ENCODE results near the gene SYT11.

- no peak for TF ChIP-seq EGR1 (IDR thresholded peaks at IDR 0.05)
- TF ChIP-seq EP300 (IDR thresholded peaks at IDR 0.05; ENCODE audit: borderline replicate concordance): no peak
- no peak for TF ChIP-seq YY1 (IDR thresholded peaks at IDR 0.05; ENCODE audit: low read depth)
- no peak for TF ChIP-seq ZBTB7A (IDR thresholded peaks at IDR 0.05; ENCODE audit: low read depth)
- no peak for TF ChIP-seq REST (IDR thresholded peaks at IDR 0.05; ENCODE audit: low read depth)
- no peak for TF ChIP-seq FOXM1 (IDR thresholded peaks at IDR 0.05; ENCODE audit: borderline replicate concordance, low read depth)
- TF ChIP-seq RAD21 (IDR thresholded peaks at IDR 0.05; ENCODE audit: low read depth): no peak
- no peak for TF ChIP-seq MAX (IDR thresholded peaks at IDR 0.05)
- no peak for TF ChIP-seq TAF1 (IDR thresholded peaks at IDR 0.05; ENCODE audit: low read depth)
- TF ChIP-seq TCF12 (IDR thresholded peaks at IDR 0.05; ENCODE audit: low read depth): no peak
- TF ChIP-seq CREB1 (IDR thresholded peaks at IDR 0.05; ENCODE audit: low read depth): no peak
- no peak for TF ChIP-seq CEBPB (IDR thresholded peaks at IDR 0.05)
- TF ChIP-seq TEAD4 (IDR thresholded peaks at IDR 0.05): no peak
- TF ChIP-seq USF1 (IDR thresholded peaks at IDR 0.05): no peak
Observed at GRCh38 chr1:155890251-155890650, 30.9 kb downstream of the SYT11 start.
